Keratinocyte (primary cell): Measurements from ENCODE around the gene CLEC16A.

ENCODE experiments used
- CTCF ChIP-seq, 3 experiments: IDR thresholded peaks in 1 of 3; conservative IDR thresholded peaks in 1 of 3; optimal IDR thresholded peaks in 1 of 3; 2 replicates in 2 of 3; 3 replicates in 1 of 3; pipeline versions ENCODE3 to v1.5.1; 2011; ENCODE audit warnings: low read length in 3 of 3, mild to moderate bottlenecking in 3 of 3, moderate library complexity in 2 of 3, control low read depth in 1 of 3, inconsistent platforms in 1 of 3; ENCODE audit not compliant: insufficient read depth in 2 of 3; ENCODE audit errors: extremely low read depth in 1 of 3
- EZH2 ChIP-seq: IDR thresholded peaks from one replicate; pipeline ENCODE4 v1.6.1; 2012; ENCODE audit warnings: inconsistent platforms, mild to moderate bottlenecking, low read length, moderate library complexity

DNA sequence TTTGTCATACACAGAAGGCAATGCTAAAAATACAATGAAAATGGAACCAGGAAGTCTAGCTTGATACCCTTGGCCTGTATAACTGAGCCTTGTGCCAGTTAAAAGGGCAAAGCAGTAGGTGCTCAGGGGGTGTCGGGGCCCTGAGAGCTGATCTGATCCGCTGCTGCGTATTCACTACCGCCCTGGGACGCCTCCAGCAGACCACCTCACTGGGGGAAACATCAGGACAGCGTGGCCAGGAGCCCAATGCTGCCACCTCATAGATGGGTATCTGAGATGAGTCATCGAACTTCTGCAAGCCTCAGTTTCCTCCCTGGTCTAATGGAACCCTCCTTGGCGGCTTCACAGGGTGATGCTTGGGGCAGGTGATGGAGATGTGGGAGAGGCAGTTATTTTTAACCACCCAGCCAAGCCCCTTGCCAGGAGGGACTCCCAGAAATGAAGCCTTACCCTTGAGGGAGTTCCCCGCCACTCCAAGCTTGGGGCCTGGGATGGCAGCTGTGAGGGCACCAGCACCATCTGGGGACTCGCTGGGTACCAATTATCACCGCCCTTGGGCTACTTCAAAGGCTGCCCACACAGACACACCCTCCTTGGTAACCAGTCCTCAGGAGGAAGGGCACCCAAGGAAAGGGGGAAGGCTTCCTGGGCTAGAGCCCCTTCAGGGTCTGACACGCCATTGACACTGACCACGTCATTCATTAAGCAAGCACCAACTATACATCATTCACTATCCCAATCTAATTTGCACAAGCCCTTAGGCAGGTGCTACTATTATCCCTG, 9.8 kb upstream of the CLEC16A start:
- no peak for TF ChIP-seq CTCF (optimal IDR thresholded peaks at IDR 0.05 in 1 of 3, IDR thresholded peaks at IDR 0.05 in 1 of 3, conservative IDR thresholded peaks at IDR 0.05 in 1 of 3; ENCODE audit: extremely low read depth in 1 of 3, insufficient read depth in 2 of 3, low read length in 3 of 3)
- TF ChIP-seq EZH2, result no peak
